ENCODE results near the gene WBP2. TPM values are rescaled to one million over a fixed set of nuclear protein-coding genes. Genes with fewer than 3 reads are reported as not detected.
A peak's percentile ranks its signal among the peaks of the same experiment; 100 is the strongest.

WBP2 gene
- total and polyA plus RNA-seq, 9 of the 15 experiments (the other 6 are each of a cell fraction or from before 2014, with no cell fraction given) = 2.2 to 74.3 (median 20.0) TPM

GRCh38 chr17:75827308-75828075 lies 27.6 kb downstream of the WBP2 start (continued):
- TF ChIP-seq ZNF592 (IDR thresholded peaks at IDR 0.05) (0 out of 2 replicates have a peak, but pooled peaks have one; percentile 15), BACH1 (tag; IDR thresholded peaks at IDR 0.05) (no peak), CTBP1 (IDR thresholded peaks at IDR 0.05; ENCODE audit: borderline replicate concordance) (0 out of 2 replicates have a peak, but pooled peaks have one; percentile 15), ZNF589 (CRISPR knock-in tag; IDR thresholded peaks at IDR 0.05; ENCODE audit: low read depth) (no peak), FOXP1 (CRISPR knock-in tag; IDR thresholded peaks at IDR 0.05) (no peak), ELK3 (CRISPR knock-in tag; IDR thresholded peaks at IDR 0.05) (no peak), RBM22 (IDR thresholded peaks at IDR 0.05; ENCODE audit: low read depth, low read length, poor library complexity, severe bottlenecking) (peak; percentile 29), CC2D1A (IDR thresholded peaks at IDR 0.05) (no peak), FIP1L1 (IDR thresholded peaks at IDR 0.05; ENCODE audit: low read depth, low read length, poor library complexity, severe bottlenecking) (peak; percentile 65), POLR2A (conservative IDR thresholded peaks at IDR 0.05) (0 out of 2 replicates have a peak, but pooled peaks have one; percentile 1), MAZ (CRISPR knock-in tag; conservative IDR thresholded peaks at IDR 0.05 in 1 of 2, IDR thresholded peaks at IDR 0.05 in 1 of 2) (0 out of 4 replicates have a peak, but pooled peaks of 1 of the 2 experiments have one; percentile 33), TARDBP (IDR thresholded peaks at IDR 0.05) (no peak), SRSF1 (IDR thresholded peaks at IDR 0.05; ENCODE audit: low read depth, low read length) (0 out of 2 replicates have a peak, but pooled peaks have one; percentile 25), HDGF (IDR thresholded peaks at IDR 0.05) (0 out of 2 replicates have a peak, but pooled peaks have one; percentile 50), GATA2 (CRISPR knock-in tag; IDR thresholded peaks at IDR 0.05) (no peak), RBFOX2 (IDR thresholded peaks at IDR 0.05; ENCODE audit: low read depth, low read length) (peak; percentile 44; the same call in 1 of the 2 replicates), ZNF253 (CRISPR knock-in tag; conservative IDR thresholded peaks at IDR 0.05) (no peak), MTA3 (IDR thresholded peaks at IDR 0.05; ENCODE audit: borderline replicate concordance) (peak; percentile 34; the same call in 1 of the 2 replicates), RAD21 (CRISPR knock-in tag; conservative IDR thresholded peaks at IDR 0.05 in 1 of 2, IDR thresholded peaks at IDR 0.05 in 1 of 2) (peak in 1 of 2 experiments; percentile 54; a peak in 2 of 4 replicates)

All from K562 (cell line).